ENCODE measurements around the gene TMED10. TPM values are rescaled to one million over a fixed set of nuclear protein-coding genes. Genes with fewer than 3 reads are reported as not detected.

Gene TMED10
- total RNA-seq, 1 experiment from 2014 or later: 709 TPM

DNA sequence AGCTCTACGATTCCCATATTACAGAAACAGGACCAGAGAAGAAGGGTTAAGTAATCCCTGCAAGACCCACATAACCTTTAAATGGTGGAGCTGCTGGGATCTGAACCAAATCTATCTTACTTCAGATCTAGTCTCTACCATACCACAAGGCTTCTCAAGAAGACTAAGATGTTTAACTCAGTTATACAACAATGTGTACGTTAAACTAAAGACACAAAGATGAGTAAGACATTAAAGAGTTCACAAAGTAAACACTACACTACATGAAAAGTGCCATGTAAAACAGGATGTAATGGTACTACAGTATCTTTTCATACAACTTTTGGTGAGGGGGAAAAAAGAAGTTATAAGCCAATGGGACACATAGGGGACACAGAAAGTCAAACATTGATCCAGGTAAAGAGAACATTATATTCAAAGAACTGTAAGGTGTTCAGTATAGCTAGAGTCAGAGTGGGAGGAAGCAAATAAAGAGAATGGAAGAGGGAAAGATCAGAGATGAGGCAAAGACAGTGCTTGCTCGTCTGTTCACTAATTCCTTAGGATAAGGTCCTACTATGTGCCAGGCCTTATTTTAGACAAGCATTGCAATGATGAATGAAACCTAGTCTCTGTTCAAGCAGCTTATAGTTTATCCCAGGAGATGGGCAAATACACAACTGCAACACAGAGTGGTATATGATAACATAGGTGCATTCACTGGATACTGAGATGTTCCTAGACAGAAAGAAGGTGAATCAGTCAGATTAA, 7.7 kb downstream of the TMED10 start:
- peaks cover 98% of the 10 kb centered on the region for H3K79me2 ChIP-seq (ENCODE audit: low read depth)
- peaks cover 19% of the 10 kb centered on the region; the same call in 1 of the 2 replicates for H3K4me1 ChIP-seq (replicated peaks; ENCODE audit: insufficient read depth)
- CTCF ChIA-PET: interaction anchor here (0.6 to 1.4 kb wide), 4 partner anchors 9 to 130 kb away, joined by 4 to 16 read pairs (median 8); no protein-coding TSS in a partner anchor
- no peak overlapping the region for H3K27ac ChIP-seq
- H3K27me3 ChIP-seq (ENCODE audit: insufficient read depth, low read depth): no peaks in the 10 kb centered on the region
- POLR2A ChIA-PET (ENCODE audit: unreplicated experiment): interaction anchor here (0.6 kb wide), 1 partner anchor 42 kb away, joined by 5 read pairs; the partner anchor contains the start of gene NEK9
- DNase-seq: peak in 1 of 2 experiments; percentile 26
- no TSS peak for BruUV-seq (replicated peaks)
- H3K36me3 ChIP-seq (ENCODE audit: low read depth): peaks cover 14% of the 10 kb centered on the region; the same call in 1 of the 2 replicates
- peaks cover 97% of the 10 kb centered on the region for H4K20me1 ChIP-seq (ENCODE audit: insufficient read depth)
- H3K4me2 ChIP-seq: no peak overlapping the region
- no peak overlapping the region for H3K4me3 ChIP-seq
- no peaks in the 10 kb centered on the region for H3K9me3 ChIP-seq (ENCODE audit: insufficient read depth, low read depth)
- no peak overlapping the region for H2AFZ ChIP-seq
- TF ChIP-seq, protein P1, sequence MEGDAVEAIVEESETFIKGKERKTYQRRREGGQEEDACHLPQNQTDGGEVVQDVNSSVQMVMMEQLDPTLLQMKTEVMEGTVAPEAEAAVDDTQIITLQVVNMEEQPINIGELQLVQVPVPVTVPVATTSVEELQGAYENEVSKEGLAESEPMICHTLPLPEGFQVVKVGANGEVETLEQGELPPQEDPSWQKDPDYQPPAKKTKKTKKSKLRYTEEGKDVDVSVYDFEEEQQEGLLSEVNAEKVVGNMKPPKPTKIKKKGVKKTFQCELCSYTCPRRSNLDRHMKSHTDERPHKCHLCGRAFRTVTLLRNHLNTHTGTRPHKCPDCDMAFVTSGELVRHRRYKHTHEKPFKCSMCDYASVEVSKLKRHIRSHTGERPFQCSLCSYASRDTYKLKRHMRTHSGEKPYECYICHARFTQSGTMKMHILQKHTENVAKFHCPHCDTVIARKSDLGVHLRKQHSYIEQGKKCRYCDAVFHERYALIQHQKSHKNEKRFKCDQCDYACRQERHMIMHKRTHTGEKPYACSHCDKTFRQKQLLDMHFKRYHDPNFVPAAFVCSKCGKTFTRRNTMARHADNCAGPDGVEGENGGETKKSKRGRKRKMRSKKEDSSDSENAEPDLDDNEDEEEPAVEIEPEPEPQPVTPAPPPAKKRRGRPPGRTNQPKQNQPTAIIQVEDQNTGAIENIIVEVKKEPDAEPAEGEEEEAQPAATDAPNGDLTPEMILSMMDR (conservative IDR thresholded peaks at IDR 0.05): no peak
- TF ChIP-seq EZH2 (IDR thresholded peaks at IDR 0.05; ENCODE audit: low read depth): no peak
- H3K9me2 ChIP-seq (ENCODE audit: insufficient read depth): no peaks in the 10 kb centered on the region
- H3F3A ChIP-seq (ENCODE audit: insufficient read depth, low read depth): peaks cover 19% of the 10 kb centered on the region; the same call in 1 of the 2 replicates
- intact Hi-C loops (cut with micrococcal nuclease; ENCODE audit: unreplicated experiment): no loop called here

DNA sequence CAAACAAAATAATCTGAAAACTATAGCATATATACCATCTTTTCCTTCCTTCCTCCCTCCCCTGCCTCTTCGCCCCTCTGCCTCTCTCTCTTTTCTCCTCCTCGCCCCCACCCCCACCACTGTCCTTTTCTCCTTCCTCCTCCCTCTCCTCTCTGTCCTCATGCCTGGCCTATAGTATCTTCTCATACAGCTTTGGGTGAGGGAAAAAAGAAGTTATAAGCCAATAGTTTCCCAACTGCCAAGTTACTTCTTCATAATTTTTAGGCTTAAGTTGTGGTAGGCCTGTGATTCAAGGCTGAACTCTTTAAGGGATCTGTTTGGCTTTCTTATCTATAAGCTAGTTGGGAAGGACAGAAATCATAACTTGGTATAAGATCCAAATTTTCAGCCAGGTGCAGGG, 9.1 kb downstream of the TMED10 start:
- no TSS peak for BruUV-seq (replicated peaks)
- no peak overlapping the region for H3K4me3 ChIP-seq
- peaks cover 6% of the 10 kb centered on the region; the same call in 1 of the 2 replicates for H3K36me3 ChIP-seq (ENCODE audit: low read depth)
- H3K9me3 ChIP-seq (ENCODE audit: insufficient read depth, low read depth): no peaks in the 10 kb centered on the region
- peaks cover 15% of the 10 kb centered on the region; the same call in 1 of the 2 replicates for H3K4me1 ChIP-seq (replicated peaks; ENCODE audit: insufficient read depth)
- no peaks in the 10 kb centered on the region for H3K9me2 ChIP-seq (ENCODE audit: insufficient read depth)
- no peaks in the 10 kb centered on the region for H3K27me3 ChIP-seq (ENCODE audit: insufficient read depth, low read depth)
- peaks cover 95% of the 10 kb centered on the region for H4K20me1 ChIP-seq (ENCODE audit: insufficient read depth)
- intact Hi-C loops (cut with micrococcal nuclease; ENCODE audit: unreplicated experiment): no loop called here
- no peak for DNase-seq
- ChIA-PET CTCF (interaction anchor here (0.7 to 1.4 kb wide), 3 partner anchors 37 to 131 kb away, joined by 3 to 16 read pairs (median 3); no protein-coding TSS in a partner anchor), POLR2A (ENCODE audit: unreplicated experiment) (no interaction called here)
- peaks cover 24% of the 10 kb centered on the region; the same call in 1 of the 2 replicates for H3F3A ChIP-seq (ENCODE audit: insufficient read depth, low read depth)
- H2AFZ ChIP-seq: no peak overlapping the region
- TF ChIP-seq, protein P1 (conservative IDR thresholded peaks at IDR 0.05): no peak
- TF ChIP-seq EZH2 (IDR thresholded peaks at IDR 0.05; ENCODE audit: low read depth): no peak
- H3K4me2 ChIP-seq: no peak overlapping the region
- peaks cover 98% of the 10 kb centered on the region for H3K79me2 ChIP-seq (ENCODE audit: low read depth)
- H3K27ac ChIP-seq: no peak overlapping the region

DNA sequence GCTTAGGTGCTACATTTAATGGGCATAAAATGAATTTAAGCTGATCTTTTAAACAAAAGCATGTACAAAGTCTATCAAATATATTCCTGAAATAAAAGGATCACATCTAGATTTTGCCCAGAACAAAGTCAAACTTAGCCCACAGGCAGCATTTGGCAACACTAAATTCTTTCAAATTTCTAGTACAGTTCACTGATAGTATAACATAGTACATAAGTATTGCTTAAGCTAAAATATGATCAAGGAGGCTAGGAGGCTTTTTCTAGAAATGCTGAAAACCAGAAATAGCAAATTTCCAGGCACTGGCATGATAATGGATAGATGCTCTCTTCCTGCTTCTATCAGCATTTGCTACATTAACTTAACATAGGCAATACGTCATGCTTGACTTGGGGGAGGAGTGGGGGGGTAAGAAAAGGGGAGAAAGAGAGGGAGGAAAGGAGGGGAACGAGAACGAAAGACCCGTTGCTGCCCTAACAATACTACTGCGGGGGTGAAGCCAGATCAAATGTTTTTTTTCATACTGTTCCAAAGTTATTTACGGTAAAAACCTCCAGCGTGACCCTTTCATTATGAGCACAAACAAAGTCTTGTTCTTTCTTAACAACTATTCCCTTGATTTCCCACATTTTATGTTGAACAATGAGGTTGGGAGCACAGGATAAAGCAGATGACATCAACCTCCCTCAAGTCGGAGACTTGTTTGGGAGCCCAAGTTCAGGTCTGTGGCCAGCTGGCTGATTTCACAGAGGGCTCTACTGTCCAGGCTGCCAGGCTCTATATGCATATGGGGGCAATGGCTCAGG, 10.6 kb downstream of the TMED10 start:
- H3K4me2 ChIP-seq: no peak overlapping the region
- H3K4me3 ChIP-seq: no peak overlapping the region
- intact Hi-C loops (cut with micrococcal nuclease; ENCODE audit: unreplicated experiment): no loop called here
- no TSS peak for BruUV-seq (replicated peaks)
- H4K20me1 ChIP-seq (ENCODE audit: insufficient read depth): peaks cover 95% of the 10 kb centered on the region
- H3K27me3 ChIP-seq (ENCODE audit: insufficient read depth, low read depth): no peaks in the 10 kb centered on the region
- no peak overlapping the region for H2AFZ ChIP-seq
- H3K79me2 ChIP-seq (ENCODE audit: low read depth): peaks cover 98% of the 10 kb centered on the region
- ChIA-PET CTCF (no interaction called here), POLR2A (ENCODE audit: unreplicated experiment) (interaction anchor here (0.6 kb wide), 1 partner anchor 114 kb away, joined by 4 read pairs; no protein-coding TSS in a partner anchor)
- H3F3A ChIP-seq (ENCODE audit: insufficient read depth, low read depth): peaks cover 33% of the 10 kb centered on the region; the same call in 1 of the 2 replicates
- H3K9me3 ChIP-seq (ENCODE audit: insufficient read depth, low read depth): no peaks in the 10 kb centered on the region
- H3K36me3 ChIP-seq (ENCODE audit: low read depth): no peaks in the 10 kb centered on the region; the same call in 1 of the 2 replicates
- no peak for DNase-seq
- TF ChIP-seq EZH2 (IDR thresholded peaks at IDR 0.05; ENCODE audit: low read depth): no peak
- TF ChIP-seq, protein P1 (conservative IDR thresholded peaks at IDR 0.05): no peak
- H3K9me2 ChIP-seq (ENCODE audit: insufficient read depth): no peaks in the 10 kb centered on the region
- H3K4me1 ChIP-seq (replicated peaks; ENCODE audit: insufficient read depth): peaks cover 15% of the 10 kb centered on the region; the same call in 1 of the 2 replicates
- H3K27ac ChIP-seq: no peak overlapping the region

Measured in PC-9 (cell line).